CD4-positive, alpha-beta T cell treated with Interleukin-15 for 1 hour (primary cell): ENCODE results near the gene FXYD6.

Experiments used
- DNase-seq: peaks from one replicate; pipeline ENCODE4 v3.0.0-alpha.2; 2020

Gene FXYD6

GRCh38 chr11:117883063-117883462 lies 6.6 kb upstream of the FXYD6 start:
- DNase-seq = no peak

GRCh38 chr11:117882311-117882905 lies 6.0 kb upstream of the FXYD6 start:
- no peak for DNase-seq

- no peak for DNase-seq
These were observed 4.8 kb upstream of the FXYD6 start for GRCh38 chr11:117881217-117881616.

GRCh38 chr11:117879516-117880480 lies 3.3 kb upstream of the FXYD6 start:
- DNase-seq = no peak

- DNase-seq = no peak
These were observed 2.5 kb upstream of the FXYD6 start for GRCh38 chr11:117878939-117879475.

GRCh38 chr11:117878314-117878938 lies 2.0 kb upstream of the FXYD6 start:
- DNase-seq = no peak

- no peak for DNase-seq
These were observed 794 bp upstream of the FXYD6 start for GRCh38 chr11:117877120-117877784.

GRCh38 chr11:117876059-117876340 lies 458 bp downstream of the FXYD6 start:
- no peak for DNase-seq

- DNase-seq = no peak
These were observed 938 bp downstream of the FXYD6 start for GRCh38 chr11:117875382-117876058.

GRCh38 chr11:117874910-117875381 lies 1.5 kb downstream of the FXYD6 start:
- DNase-seq = no peak

- DNase-seq = no peak
These were observed 2.1 kb downstream of the FXYD6 start for GRCh38 chr11:117874253-117874909.

- DNase-seq = no peak
These were observed 2.7 kb downstream of the FXYD6 start for GRCh38 chr11:117873828-117874125.

- DNase-seq = no peak
These were observed 3.3 kb downstream of the FXYD6 start for GRCh38 chr11:117872975-117873827.

GRCh38 chr11:117872420-117872961 lies 4.0 kb downstream of the FXYD6 start:
- no peak for DNase-seq

- DNase-seq = no peak
These were observed 4.7 kb downstream of the FXYD6 start for GRCh38 chr11:117871784-117872183.

GRCh38 chr11:117871160-117871559 lies 5.3 kb downstream of the FXYD6 start:
- DNase-seq = no peak

- DNase-seq = no peak
These were observed 6.1 kb downstream of the FXYD6 start for GRCh38 chr11:117870103-117870952.

- no peak for DNase-seq
These were observed 6.9 kb downstream of the FXYD6 start for GRCh38 chr11:117869604-117870003.

GRCh38 chr11:117868815-117869561 lies 7.5 kb downstream of the FXYD6 start:
- DNase-seq = no peak
